Activated CD8-positive, alpha-beta memory T cell treated with anti-CD3 and anti-CD28 coated beads, Interleukin-2, amount 50 U/mL, for 4 hours (primary cell): ENCODE data around the gene XPNPEP2.

Experiments
- DNase-seq: peaks from one replicate; pipeline ENCODE4 v3.0.0-alpha.2; 2020

Gene XPNPEP2

DNA sequence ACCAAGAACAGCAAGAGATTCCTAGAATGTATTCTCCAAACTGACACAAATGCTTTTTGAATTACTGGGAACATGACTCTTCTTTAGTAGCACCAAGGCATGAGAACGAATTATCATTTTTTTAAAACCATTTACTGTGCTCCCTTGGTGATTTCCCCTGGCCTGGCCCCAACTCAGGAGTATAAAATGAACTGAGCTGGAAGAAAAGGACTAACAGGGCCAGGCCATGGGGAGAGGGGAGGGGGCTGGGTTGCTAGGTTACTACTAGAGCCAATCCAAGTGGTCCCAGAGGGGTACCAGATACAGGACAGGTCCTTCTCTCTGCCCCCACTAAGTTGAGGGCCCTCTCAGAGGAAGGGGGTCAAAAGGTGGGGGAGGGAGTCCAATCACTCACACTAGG is 64.1 kb downstream of the XPNPEP2 start:
- DNase-seq, result no peak

DNA sequence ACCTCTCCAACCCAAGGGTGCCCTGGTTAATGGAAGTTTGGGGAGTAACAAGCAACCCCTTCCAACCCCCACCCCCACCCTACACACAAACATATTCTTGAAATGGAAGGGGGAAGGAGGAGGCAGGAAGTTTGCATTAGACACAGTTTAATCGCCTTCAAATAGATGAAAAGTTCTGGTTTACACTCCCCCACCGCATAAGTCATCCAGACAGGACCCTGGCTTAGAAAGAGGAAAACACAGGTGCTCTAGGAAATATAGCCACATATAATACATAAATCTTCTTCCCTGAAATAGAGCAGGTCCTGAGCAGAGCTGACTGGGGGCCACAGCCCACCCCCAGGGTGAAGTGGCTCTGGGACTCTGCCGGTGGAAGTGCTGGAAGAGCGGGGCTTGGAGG is 66.0 kb downstream of the XPNPEP2 start:
- DNase-seq, result no peak

GRCh38 chrX:129808158-129808828 is 69.5 kb downstream of the XPNPEP2 start:
- DNase-seq, result no peak

DNA sequence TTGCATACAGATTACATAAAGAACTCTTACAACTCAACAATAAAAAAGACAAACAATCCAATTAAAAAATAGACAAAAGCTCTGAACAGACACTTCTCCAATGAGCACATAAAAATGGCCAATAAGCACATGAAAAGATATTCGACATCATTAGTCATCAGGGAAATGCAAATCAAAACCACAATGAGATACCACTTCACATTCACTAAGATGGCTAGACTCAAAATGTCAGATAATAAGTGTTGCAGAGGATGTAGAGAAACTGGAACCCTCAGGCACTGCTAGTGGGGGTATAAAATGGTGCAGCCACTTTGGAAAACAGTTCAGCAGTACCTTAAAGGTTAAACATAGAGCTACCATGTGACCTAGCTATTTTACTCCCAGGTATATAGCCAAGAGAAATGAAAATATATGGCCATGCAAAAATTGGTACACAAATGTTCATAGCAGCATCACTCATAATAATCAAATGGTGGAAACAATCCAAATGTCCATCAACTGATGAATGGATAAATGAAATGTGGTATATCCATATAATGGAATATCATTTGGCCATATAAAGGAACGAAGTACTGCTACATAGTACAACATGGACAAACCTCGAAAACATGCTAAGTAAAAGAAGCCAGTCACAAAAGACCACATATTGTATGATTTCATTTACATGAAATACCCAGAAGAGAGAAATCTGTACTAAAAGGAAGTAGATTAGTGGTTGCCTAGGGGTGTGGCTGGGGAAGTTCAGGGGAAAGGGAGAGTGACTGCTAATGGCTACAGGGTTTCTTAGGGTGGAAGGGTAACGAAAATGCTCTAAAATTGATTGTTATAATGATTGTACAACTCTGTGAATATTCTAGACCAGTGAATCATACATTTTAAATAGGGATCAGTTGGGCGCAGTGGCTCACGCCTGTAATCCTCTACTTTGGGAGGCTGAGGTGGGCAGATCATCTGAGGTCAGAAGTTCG is 70.3 kb downstream of the XPNPEP2 start:
- no peak for DNase-seq

DNA sequence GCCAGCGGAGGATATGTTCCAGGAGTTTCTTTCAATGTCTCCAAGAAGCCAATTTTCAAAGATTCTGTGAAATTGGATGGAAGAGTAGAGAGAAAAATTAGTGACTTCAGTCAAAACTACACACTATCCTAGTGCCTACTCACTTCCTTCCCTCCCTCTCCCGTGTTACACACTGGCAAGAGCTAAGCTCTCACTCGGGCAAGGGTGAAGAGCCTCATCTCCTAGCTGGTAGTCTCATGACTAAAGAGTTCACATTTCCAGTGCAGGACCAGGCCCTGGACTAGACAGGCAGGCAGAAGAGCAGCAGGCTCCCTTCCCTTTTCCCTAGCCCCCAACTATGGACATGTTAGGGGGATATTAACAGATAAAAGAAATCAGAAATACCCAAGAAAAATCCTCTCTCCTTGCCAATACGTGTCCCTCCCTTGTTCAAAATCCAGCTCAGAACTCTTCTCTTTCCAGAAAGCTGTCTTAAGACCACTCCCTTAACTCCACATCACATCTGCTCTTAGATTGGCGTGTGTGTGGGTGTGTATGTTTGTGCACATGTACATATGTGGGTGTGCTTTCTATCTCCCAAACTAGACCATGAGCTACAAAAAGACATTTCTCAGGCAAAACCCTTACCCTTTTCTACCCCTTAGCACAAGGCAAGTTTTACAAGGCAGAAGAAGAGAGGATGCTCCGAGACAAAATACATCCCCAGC is 75.0 kb downstream of the XPNPEP2 start:
- no peak for DNase-seq

DNA sequence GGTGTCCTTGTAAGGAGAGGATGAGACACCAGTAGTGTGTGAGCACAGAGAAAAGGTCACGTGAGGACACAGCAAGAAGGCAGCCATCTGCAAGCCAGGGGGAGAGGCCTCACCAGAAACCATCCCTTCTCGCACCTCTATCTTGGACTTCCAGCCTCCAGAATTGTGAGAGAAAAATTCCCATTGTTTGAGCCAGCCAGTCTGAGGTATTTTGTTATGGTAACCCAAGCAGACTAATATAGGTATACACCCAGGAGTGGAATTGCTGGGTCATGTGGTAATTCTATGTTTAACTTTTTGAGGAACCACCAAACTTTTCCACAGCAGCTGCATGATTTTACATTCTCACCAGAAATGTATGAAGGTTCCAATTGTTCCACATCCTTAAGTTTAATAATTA is 79.3 kb downstream of the XPNPEP2 start:
- DNase-seq, result no peak
